Measurements from ENCODE around the gene ATG9B. TPM values are rescaled to one million over a fixed set of nuclear protein-coding genes. Genes with fewer than 3 reads are reported as not detected.

Gene ATG9B
- total and polyA plus RNA-seq, 2 of the 13 experiments (the other 11 are each of a cell fraction or from before 2014, with no cell fraction given) = 0.24 TPM; not detected in 1

- TF ChIP-seq ZNF142 (CRISPR knock-in tag; IDR thresholded peaks at IDR 0.05) (peak; percentile 45; the same call in 1 of the 2 replicates), PHF20 (CRISPR knock-in tag; IDR thresholded peaks at IDR 0.05) (peak; percentile 62; the same call in 1 of the 2 replicates), SMAD3 (CRISPR knock-in tag; IDR thresholded peaks at IDR 0.05) (0 out of 2 replicates have a peak, but pooled peaks have one; percentile 22), HHEX (CRISPR knock-in tag; IDR thresholded peaks at IDR 0.05) (no peak), ZBTB43 (CRISPR knock-in tag; conservative IDR thresholded peaks at IDR 0.05) (peak; percentile 37; the same call in 1 of the 2 replicates), ZNF503 (CRISPR knock-in tag; IDR thresholded peaks at IDR 0.05) (peak; percentile 81; the same call in 1 of the 2 replicates), MED13 (CRISPR knock-in tag; IDR thresholded peaks at IDR 0.05) (no peak; the same call in none of the 2 replicates), SUZ12 (IDR thresholded peaks at IDR 0.05; ENCODE audit: low read depth, low read length) (peak; percentile 92)
- TF ChIP-seq, protein P1, sequence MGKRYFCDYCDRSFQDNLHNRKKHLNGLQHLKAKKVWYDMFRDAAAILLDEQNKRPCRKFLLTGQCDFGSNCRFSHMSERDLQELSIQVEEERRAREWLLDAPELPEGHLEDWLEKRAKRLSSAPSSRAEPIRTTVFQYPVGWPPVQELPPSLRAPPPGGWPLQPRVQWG (CRISPR knock-in tag; IDR thresholded peaks at IDR 0.05; ENCODE audit: borderline replicate concordance, low read depth) = no peak
Measured at GRCh38 chr7:151057989-151058780, 33.9 kb upstream of the ATG9B start (continued).
